GM19239 (cell line): ENCODE measurements around the gene DTL.

Experiments used
- DNase-seq: peaks from one replicate; pipeline ENCODE4 v3.0.0; 2011; ENCODE audit warnings: low spot score; ENCODE audit not compliant: insufficient read length
- FAIRE-seq: peaks from 2 replicates; lab custom pipeline; 2011; peaks lifted over from hg19 to GRCh38; lab: Jason Lieb, UNC

DTL gene

DNA sequence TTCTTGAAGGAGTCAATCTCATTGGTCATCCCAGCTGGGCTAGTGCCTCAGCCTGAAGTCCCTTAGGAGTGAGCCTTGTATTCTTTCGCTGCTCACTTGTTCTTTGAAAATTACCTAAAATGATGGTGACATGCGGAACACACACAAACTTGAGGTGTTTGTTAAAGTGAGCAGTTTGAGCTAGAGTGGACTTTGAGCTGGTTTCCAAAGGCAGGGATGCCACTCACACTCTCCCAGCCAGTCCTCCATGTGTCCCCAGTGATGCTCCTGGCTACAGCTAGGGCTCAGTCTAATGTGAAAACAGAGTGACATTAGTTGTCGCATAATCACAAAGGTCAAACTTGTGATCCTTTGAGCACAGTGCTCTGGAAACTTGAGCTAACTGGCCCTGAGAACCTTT lies 84.3 kb downstream of the DTL start:
- DNase-seq = no peak
- FAIRE-seq = no peak

DNA sequence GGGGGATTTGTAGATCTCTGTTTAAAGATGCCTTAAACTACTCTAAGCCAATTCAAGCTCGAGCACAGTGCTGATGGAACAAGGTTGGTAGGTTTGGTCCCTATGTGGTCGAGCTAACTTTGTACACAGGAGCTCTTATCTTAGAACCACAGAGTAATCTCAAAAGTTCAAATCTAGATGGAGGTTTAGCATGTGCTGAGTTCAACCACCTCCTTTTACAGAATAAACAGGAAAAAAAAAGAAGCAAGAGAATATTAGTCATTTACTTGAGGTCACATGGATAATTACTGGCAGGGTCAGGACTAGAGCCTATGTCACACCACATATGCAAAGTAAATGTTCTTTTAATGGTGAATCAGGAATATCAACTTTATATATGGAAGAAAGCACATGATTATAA lies 86.2 kb downstream of the DTL start:
- FAIRE-seq = no peak
- DNase-seq = no peak

DNA sequence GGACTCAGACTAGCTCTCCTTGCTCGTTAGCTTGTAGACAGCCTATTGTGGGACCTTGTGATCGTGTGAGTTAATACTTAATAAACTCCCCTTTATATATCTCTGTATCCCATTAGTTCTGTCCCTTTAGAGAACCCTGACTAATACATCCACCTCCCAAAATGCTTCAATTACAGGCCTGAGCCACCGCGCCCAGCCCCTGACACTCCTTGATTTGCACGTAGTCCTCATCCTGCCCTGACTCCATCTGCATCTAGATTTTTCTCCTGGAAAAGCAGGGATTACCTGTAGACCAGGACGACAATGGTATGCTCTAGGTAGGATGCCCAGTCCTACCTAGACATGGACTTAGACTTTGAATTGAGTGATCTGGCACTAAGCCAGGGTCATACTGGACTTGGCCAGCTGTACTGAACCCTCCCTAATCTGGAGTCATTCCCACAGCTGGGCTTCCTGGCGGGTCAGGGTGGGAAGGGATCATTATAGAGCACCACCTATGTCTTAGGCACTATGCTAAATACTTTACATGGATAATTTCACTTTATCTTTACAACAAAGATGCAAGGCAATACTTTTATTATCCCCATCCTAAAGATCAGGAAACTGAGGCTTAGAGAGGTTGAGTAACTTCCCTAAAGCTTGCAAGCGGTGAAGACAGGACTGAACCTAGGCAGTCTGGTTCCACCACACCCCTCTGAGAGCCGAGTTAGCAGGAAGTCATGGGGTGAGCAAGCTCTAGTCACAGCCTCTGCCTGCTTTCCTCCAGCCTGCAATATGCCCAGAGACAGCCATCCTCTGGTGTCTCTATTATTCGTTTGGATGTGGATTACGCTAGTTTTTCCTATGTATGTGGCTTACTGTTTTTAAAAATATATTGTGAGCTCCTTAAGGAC lies 89.4 kb downstream of the DTL start:
- FAIRE-seq (no peak), DNase-seq (no peak)

DNA sequence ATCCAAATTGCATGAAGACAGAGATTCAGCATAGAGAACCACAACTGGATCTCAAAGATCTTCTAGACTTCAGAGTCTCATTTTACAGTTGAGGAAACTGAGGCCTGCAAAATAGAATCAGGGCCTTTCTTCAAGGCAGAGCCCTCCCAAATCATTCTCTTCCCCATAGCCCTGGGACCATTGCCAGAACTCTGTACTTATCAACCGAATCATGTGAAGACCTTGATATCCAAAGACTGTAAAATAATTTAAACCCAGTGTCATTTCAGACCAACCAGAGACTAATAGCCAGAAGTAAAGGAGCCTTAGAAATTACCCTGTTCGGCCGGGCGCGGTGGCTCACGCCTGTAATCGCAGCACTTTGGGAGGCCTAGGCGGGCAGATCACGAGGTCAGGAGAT lies 90.1 kb downstream of the DTL start:
- DNase-seq = no peak
- no peak for FAIRE-seq

DNA sequence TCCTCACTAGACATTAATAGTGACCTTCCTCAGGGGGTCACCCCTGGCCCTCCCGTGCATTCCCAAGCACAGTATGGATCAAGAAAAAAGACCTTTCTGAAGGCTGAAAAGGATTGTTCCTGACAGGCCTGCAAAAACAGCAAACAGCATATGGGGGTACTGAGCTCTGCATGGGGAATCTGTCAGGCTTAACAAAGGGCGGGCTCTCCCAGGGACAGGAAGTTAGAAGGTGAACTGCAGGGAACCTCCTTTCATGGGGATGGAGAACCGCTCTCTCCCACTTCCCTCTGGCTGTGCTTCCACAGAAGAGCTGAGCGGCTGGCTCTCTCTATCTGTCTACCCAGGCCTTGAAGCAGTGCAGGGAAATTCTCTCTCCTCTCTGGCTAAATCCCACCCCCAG lies 91.7 kb downstream of the DTL start:
- no peak for DNase-seq
- FAIRE-seq = no peak

DNA sequence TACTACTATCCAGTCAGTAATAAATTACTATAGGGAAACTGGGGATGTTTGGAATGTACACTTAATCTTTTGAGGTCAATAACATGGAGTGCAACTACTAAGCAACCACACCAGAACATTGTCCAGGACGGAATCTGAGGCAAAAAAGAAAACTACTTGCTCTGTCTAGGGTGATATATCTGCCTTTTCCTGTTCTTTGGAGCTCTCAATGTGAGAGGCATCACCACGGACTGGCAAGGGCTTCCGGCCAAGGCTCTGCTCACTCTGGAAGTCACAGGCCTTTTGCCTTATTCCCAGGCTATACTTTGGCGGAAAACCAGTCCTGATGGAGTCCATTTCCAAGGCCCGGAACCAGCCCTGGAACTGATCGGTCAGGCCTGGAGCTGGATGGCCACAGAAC lies 94.2 kb downstream of the DTL start:
- DNase-seq (no peak), FAIRE-seq (no peak)

DNA sequence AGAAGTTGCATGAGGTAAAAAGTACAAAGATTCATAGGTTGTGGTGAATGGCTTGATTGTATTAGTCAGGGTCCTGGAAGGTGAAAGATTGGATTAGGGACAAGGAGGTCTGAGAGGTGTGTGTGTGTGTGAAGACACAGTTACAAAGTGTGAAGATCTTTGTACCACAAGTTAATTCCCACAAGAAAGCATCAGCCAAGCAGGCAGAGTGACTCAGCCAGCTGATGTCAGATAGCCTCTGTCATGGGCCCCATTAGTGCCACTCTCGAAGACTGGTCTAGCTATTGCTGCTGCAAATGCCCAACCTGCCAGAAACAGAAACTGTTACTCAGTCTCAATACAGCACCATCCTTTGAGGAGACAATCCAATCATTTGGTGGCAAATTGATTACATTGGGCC lies 96.5 kb downstream of the DTL start:
- DNase-seq (no peak), FAIRE-seq (no peak)

DNA sequence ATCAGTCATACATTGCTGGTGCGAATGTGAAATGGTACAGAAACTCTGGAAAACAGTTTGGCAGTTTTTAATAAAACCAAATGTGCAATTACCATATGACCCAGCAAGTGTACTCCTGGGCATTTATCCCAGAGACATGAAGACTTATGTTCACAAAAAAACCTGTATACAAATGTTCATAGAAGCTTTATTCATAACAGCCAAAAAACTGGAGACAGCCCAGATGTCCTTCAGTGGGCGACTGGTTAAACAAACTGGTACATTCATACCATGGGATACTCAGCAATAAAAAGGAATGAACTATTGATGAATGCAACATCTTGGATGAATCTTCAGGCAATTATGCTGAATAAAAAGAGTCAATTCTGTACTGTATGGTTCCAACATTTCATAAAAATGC lies 97.8 kb downstream of the DTL start:
- DNase-seq = no peak
- no peak for FAIRE-seq

DNA sequence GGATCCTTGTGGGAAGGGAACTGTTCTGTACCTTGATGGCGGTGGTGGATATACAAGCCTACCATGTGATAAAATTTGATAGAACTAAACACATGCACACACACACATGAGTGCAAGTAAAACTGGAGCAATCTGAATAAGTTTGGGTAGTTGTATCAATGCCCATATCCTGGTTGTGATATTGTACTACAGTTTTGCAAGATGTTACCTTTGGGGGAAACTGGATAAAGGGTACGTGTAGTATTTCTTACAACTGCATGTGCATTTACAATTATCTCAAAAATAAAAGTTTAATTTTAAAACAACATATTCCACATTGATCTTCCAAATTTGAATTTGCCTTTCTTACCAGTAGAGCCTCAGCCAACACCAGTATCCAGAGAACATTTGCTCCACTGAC lies 99.6 kb downstream of the DTL start:
- no peak for DNase-seq
- FAIRE-seq = no peak

DNA sequence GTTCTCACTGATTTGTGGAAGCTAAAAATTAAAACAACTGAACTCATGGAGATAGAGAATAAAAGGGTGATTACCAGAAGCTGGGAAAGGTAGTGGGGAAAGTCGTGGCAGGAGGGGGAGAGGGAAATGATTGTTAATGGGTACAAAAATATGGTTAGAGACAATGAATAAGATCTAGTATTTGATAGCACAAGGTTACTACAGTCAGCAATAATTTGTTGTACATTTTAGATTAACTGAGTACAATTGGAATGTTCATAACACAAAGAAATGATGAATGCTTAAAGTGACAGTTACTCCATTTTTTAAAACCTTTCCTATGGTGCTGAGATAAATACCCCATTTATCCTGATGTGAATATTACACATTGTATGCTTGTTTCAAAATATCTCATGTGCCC lies 102.3 kb downstream of the DTL start:
- FAIRE-seq (no peak), DNase-seq (no peak)

DNA sequence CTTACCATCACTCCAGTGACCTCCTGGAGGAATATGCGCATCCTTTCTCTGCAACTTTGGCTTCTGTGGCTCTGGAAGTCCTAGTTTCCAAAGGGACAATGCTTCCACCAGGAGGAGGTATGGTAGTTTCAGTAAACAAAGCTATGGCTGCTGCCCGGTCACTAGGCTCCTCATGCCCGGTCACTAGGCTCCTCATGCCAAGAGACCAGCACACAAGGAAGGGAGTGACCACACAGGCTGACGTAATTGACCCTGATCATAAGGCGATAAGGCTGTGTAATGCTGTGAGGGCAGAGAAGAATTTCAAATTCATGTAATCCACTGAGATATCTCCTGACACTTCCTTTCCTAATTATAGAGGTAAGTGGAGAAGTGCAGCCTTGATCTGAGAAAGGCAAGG lies 102.9 kb downstream of the DTL start:
- FAIRE-seq (no peak), DNase-seq (no peak)

DNA sequence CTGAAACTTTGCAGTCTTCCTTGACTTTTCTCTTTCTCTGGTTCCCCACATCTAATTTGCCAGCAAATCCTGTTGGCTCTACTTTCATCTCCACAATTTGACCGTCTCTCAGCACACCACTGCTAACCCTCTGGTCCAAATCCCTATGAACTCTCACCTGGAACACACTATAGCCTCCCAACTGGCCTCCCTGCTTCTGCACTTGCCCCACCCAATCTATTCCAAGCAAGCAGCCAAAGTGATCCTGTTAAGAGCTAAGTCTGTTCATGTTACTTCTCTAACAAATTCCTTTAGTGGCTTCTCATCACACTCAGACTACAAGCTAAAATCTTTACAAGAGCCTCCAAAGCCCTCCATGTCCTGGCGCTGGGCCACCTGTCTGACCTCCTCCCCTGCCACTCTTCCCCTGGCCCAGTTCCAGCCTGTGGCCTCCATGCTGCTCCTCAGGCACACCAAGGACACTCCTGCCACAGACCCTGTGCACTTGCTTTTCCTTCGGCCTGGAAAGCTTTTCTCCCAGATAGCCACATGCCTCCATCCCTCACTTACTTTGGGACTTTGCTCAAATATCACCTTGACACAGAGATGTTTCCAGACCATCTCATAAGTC lies 104.1 kb downstream of the DTL start:
- no peak for FAIRE-seq
- no peak for DNase-seq

DNA sequence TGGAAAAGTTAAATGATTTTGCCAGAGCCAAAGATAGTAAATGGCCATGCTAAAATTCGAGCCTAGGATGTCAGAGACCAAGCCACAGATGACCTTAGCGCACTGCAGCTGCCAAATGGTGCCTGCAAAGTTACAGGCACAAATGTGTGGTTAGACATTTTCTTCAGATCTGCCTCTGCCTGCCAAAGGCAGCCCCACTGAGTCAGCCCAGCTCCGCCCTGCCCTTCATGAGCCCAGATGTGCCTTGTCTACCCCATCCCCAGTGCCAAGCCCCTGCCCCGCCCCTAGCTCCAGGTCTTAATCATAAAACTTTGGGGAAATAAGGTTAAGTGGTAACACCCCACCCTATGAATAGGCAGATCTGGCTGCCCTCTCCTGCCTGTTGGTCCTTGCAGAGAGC lies 105.9 kb downstream of the DTL start:
- DNase-seq (no peak), FAIRE-seq (no peak)

DNA sequence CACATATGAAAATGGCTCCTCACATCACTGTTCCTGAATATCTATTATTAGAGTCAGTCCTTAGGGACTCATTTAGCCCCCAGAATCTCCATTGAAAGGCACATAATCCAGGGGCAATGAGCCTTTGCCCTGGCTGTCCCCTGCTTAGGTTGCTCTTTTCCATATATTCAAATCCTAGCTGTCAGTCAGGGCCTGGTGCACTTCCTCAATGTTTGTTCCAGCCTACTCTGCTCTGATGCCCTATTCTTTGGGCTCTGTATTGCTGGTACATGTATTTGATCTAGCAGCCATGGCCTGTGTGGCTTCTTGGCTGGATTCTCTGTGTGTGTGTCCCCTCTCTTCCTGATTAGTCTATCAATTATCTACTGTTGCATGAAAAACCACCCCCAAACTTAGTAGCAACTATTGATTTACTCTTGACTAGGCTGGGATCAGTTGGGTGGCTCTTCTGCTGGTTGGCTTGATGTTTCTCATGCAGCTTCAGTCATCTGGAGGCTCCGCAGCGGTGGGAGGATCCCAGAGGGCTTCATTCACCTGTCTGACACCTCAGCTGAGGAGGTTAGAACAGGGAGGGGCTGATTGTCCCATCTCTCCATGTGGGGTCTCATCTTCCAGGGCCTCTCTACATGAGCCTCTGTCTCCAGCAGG lies 107.5 kb downstream of the DTL start:
- DNase-seq = no peak
- no peak for FAIRE-seq

DNA sequence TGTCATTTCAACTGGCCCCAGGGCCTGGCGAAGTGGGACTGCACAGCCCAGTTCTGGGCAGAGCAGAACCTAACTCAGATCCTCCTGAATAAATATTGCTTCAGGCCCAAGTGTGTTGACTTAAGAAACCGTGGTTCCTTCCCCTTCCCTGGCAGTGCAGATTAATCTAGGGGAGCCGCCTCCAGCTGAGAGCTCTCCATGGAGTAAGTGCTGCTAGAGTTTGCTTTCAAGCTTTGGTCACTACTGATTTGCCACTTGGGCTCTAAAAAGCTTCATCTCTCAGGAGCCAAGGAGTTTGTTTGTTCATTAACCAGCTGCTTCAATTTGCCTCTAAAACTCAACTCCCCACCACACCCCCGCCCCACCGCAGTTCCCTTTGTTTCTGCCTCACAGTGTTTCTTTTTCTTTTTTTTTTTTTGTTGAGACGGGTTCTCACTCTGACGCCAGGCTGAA lies 112.1 kb downstream of the DTL start:
- no peak for FAIRE-seq
- no peak for DNase-seq

DNA sequence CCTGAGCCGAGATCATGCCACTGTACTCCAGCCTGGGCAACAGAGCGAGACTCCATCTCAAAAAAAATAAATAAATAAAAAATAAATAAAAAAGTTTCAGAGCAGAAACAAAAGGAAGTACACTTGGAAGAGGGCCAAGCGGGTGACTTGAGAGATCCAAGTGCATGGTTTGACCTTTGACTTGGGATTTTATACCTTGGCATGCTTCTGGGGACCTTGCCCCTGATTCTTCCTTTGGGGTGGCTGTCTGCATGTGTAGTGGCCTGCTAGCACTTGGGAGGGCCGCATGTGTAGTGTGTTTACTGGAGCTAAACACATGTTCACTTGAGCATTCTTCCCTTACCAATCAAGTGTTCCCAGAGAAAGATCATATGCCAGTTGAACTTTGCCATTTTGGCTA lies 114.0 kb downstream of the DTL start:
- no peak for DNase-seq
- no peak for FAIRE-seq

DNA sequence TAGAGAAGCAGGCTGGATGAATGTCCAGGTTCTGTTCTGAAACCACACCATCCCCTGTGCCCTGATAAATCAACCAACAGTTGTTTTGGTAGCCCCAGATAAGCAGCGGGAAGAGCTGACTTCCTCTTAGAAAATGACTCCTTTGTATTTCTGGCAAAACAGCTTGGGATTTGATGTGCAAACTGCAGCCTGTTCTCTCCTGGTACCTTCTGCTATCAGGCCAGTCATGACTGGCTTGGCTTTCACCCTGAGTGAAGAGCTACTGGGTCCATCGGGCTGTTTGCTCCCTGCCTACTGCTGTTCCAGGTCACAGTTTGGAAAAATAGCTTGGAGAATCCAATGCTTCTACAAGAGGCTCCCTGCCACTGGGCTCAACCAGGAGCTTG lies 116.8 kb downstream of the DTL start:
- FAIRE-seq (no peak), DNase-seq (no peak)

DNA sequence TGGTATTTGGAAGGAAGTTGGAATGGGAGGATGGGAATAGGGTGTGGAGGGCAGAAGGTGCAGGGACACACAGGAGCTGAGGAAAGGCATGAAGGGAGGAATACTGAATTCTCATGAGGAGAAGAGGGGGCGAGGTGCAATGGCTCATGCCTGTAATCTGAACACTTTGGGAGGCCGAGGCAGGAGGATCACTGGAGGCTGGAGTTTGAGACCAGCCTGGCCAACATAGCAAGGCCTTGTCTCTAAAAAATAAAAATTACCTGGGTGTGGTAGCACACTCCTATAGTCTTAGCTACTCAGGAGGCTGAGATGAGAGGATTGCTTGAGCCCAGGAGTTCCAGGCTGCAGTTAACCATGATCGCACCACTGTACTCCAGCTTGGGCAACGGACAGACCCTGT lies 117.3 kb downstream of the DTL start:
- DNase-seq = no peak
- FAIRE-seq = no peak

DNA sequence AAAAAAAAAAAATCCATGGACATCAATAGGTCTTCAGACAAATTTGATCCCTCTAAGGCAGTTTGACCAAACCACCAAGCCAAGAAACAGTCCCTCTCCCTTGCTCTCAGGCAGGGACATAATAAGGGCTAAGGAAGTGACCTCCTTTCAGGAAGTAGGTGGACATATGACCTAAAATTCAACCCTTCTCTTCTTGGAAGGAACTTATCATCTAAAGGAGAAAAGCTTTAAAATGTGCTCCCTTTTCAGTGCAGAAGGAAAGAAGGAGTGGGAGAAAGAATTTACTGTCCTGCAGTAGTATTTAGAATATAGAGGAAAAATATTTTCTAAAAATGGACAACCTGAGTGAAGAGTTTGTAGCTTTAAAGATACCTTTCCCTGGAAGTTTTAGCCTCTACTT lies 118.1 kb downstream of the DTL start:
- FAIRE-seq = no peak
- no peak for DNase-seq
